Stimulated activated naive CD8-positive, alpha-beta T cell treated with anti-CD3 and anti-CD28 coated beads, Interleukin-15, Interleukin-2, amounts not matched to agents 100 U/mL and 50 U/mL, for 24 hours (primary cell): Measurements from ENCODE around the gene PGC.

Experiments
- ATAC-seq: fragments of 150-1000 bp; cut with Tn5 transposase; one replicate; pipeline ENCODE4 v1.10.0; 2021
- DNase-seq: peaks from one replicate; pipeline ENCODE4 v3.0.0; 2021

Gene PGC

GRCh38 chr6:41747256-41748101 lies at the start of gene PGC:
PGC (minus strand) TSS chr6:41747397; CDS start chr6:41747334, 63 bp downstream.
- DNase-seq, result no peak
- no peak for ATAC-seq

GRCh38 chr6:41796474-41796873 lies 49.3 kb upstream of the PGC start:
- ATAC-seq (no peak), DNase-seq (no peak)

GRCh38 chr6:41791984-41792383 lies 44.8 kb upstream of the PGC start:
- no peak for ATAC-seq
- DNase-seq, result no peak

GRCh38 chr6:41791305-41791704 lies 44.1 kb upstream of the PGC start:
- no peak for DNase-seq
- ATAC-seq, result no peak

- no peak for DNase-seq
Measured at GRCh38 chr6:41790045-41790444, 42.8 kb upstream of the PGC start.

GRCh38 chr6:41789390-41789724 lies 42.2 kb upstream of the PGC start:
- ATAC-seq, result no peak
- no peak for DNase-seq

More at GRCh38 chr6:41790045-41790444, 42.8 kb upstream of the PGC start:
- no peak for ATAC-seq

- ATAC-seq, result peak; percentile 91
- DNase-seq, result peak; percentile 97
Measured at GRCh38 chr6:41787219-41787917, 40.2 kb upstream of the PGC start, which contains the start of gene TOMM6. TOMM6 (plus strand) TSS chr6:41787694; CDS start chr6:41787698, 4 bp downstream.

GRCh38 chr6:41786451-41787218 lies 39.4 kb upstream of the PGC start:
- ATAC-seq, result peak; percentile 81

GRCh38 chr6:41785689-41786450 lies 38.7 kb upstream of the PGC start:
- ATAC-seq, result no peak
- DNase-seq, result no peak

More at GRCh38 chr6:41786451-41787218, 39.4 kb upstream of the PGC start:
- DNase-seq, result peak; percentile 95

- no peak for DNase-seq
- no peak for ATAC-seq
Measured at GRCh38 chr6:41785254-41785653, 38.1 kb upstream of the PGC start.

GRCh38 chr6:41784581-41785171 lies 37.5 kb upstream of the PGC start:
- DNase-seq (no peak), ATAC-seq (no peak)

- no peak for ATAC-seq
- DNase-seq, result no peak
Measured at GRCh38 chr6:41783106-41783780, 36.0 kb upstream of the PGC start.

GRCh38 chr6:41781366-41781730 lies 34.2 kb upstream of the PGC start:
- ATAC-seq (no peak), DNase-seq (no peak)

GRCh38 chr6:41780551-41781365 lies 33.6 kb upstream of the PGC start, which contains the start of gene PRICKLE4:
PRICKLE4 (plus strand) TSS chr6:41780782; CDS start chr6:41783474, 2,692 bp downstream.
- DNase-seq, result no peak
- ATAC-seq, result no peak

- DNase-seq, result peak; percentile 100
- peak; percentile 97 for ATAC-seq
Measured at GRCh38 chr6:41779788-41780550, 32.8 kb upstream of the PGC start, which contains the start of gene FRS3. FRS3 (minus strand) TSS chr6:41779900; CDS start chr6:41776987, 2,913 bp downstream.

GRCh38 chr6:41779336-41779735 lies 32.1 kb upstream of the PGC start:
- no peak for DNase-seq
- no peak for ATAC-seq

GRCh38 chr6:41778895-41779294 lies 31.7 kb upstream of the PGC start:
- DNase-seq, result no peak

GRCh38 chr6:41777551-41778285 lies 30.5 kb upstream of the PGC start:
- ATAC-seq (no peak), DNase-seq (no peak)

More at GRCh38 chr6:41778895-41779294, 31.7 kb upstream of the PGC start:
- no peak for ATAC-seq
